ENCODE results near the gene NEK1. TPM values are rescaled to one million over a fixed set of nuclear protein-coding genes. Genes with fewer than 3 reads are reported as not detected.
"Not testable (repeated sequence)": the region's sequence is repeated elsewhere in the genome, so short reads cannot be mapped to it uniquely, and the experiment has no call there.

The NEK1 gene
- total RNA-seq, 2 donors from 2014 or later = 8.0 to 24.0 TPM

DNA sequence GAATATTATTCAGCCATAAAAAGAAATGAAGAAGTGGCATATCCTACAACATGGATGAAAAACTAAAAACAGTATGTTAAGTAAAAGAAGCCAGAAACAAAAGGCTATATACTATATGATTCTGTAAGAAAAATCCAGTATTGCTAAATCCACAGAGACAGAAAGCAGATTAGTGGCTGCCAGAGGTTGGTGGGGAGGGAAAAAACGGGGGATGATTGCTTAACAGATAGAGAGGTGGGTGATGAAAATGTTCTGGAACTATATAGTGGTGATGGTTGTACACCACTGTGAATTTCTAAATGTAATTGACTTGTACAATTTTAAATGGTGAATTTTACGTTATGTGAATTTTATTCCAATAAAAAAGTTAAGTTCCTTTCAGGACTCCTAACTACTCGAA, 184.0 kb downstream of the NEK1 start:
- no peaks in the 10 kb centered on the region for H3K9me3 ChIP-seq
- DNase-seq (ENCODE audit: low spot score) (no peak), ATAC-seq (ENCODE audit: insufficient number of reproducible peaks, low FRiP score, low read depth) (no peak)
- H3K27ac ChIP-seq = no peak overlapping the region
- H3K36me3 ChIP-seq = no peaks in the 10 kb centered on the region
- H3K27me3 ChIP-seq (replicated peaks; ENCODE audit: insufficient read depth) = no peaks in the 10 kb centered on the region
- no peak overlapping the region for H3K4me3 ChIP-seq
- H3K4me1 ChIP-seq (ENCODE audit: control insufficient read depth in 1 of 2, low read depth in 2 of 2) = no peaks in the 10 kb centered on the region
- TF ChIP-seq, protein P1, sequence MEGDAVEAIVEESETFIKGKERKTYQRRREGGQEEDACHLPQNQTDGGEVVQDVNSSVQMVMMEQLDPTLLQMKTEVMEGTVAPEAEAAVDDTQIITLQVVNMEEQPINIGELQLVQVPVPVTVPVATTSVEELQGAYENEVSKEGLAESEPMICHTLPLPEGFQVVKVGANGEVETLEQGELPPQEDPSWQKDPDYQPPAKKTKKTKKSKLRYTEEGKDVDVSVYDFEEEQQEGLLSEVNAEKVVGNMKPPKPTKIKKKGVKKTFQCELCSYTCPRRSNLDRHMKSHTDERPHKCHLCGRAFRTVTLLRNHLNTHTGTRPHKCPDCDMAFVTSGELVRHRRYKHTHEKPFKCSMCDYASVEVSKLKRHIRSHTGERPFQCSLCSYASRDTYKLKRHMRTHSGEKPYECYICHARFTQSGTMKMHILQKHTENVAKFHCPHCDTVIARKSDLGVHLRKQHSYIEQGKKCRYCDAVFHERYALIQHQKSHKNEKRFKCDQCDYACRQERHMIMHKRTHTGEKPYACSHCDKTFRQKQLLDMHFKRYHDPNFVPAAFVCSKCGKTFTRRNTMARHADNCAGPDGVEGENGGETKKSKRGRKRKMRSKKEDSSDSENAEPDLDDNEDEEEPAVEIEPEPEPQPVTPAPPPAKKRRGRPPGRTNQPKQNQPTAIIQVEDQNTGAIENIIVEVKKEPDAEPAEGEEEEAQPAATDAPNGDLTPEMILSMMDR (IDR thresholded peaks at IDR 0.05) = no peak

- H3K27me3 ChIP-seq (replicated peaks; ENCODE audit: insufficient read depth); H3K36me3 ChIP-seq; H3K27ac ChIP-seq; DNase-seq (ENCODE audit: low spot score); ATAC-seq (ENCODE audit: insufficient number of reproducible peaks, low FRiP score, low read depth); H3K4me3 ChIP-seq; H3K4me1 ChIP-seq (ENCODE audit: control insufficient read depth in 1 of 2, low read depth in 2 of 2); H3K9me3 ChIP-seq: not testable (repeated sequence)
These were observed 184.7 kb downstream of the NEK1 start for GRCh38 chr4:169427727-169428126.

DNA sequence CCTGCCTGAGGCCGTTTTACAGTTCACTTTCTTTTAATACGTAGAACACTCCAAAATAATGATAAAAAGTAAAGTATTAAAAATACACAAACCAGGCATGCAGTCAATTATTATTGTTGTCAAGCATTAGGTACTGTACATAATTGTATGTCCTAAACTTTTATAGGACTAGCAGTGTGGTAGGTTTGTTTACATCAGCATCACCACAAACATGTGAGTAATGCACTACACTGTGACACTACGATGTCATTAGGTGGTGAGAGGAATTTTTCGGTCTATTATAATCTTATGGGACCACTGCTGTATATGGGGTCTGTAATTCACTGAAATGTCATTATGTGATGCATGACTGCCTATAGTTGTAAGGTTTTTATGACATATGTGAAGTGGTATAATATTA, 192.1 kb downstream of the NEK1 start:
- Histone ChIP-seq H3K27me3 (replicated peaks; ENCODE audit: insufficient read depth) (no peaks in the 10 kb centered on the region), H3K9me3 (no peaks in the 10 kb centered on the region), H3K36me3 (no peaks in the 10 kb centered on the region), H3K4me1 (ENCODE audit: control insufficient read depth in 1 of 2, low read depth in 2 of 2) (no peaks in the 10 kb centered on the region), H3K27ac (no peak overlapping the region), H3K4me3 (no peak overlapping the region)
- ATAC-seq (ENCODE audit: insufficient number of reproducible peaks, low FRiP score, low read depth) (no peak), DNase-seq (ENCODE audit: low spot score) (no peak)
- TF ChIP-seq, protein P1 (IDR thresholded peaks at IDR 0.05) = no peak

DNA sequence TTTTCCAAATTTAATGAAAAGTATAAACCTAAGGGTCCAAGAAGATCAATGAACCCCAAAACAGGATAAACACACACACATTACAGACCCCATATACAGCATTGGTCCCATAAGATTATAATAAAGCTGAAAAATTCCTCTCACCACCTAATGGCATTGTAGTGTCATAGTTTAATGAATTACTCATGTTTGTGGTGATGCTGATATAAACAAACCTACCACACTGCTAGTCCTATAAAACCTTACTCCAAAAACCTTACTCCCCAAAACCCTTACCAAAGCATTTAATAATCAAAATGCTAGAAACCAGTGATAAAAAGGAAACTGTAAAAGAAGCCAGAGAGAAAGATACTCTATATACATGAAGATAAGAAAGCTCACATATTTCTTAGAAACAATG, 193.5 kb downstream of the NEK1 start:
- DNase-seq (ENCODE audit: low spot score) (no peak), ATAC-seq (ENCODE audit: insufficient number of reproducible peaks, low FRiP score, low read depth) (no peak)
- no peaks in the 10 kb centered on the region for H3K4me1 ChIP-seq (ENCODE audit: control insufficient read depth in 1 of 2, low read depth in 2 of 2)
- H3K9me3 ChIP-seq = no peaks in the 10 kb centered on the region
- H3K36me3 ChIP-seq = no peaks in the 10 kb centered on the region
- no peak overlapping the region for H3K27ac ChIP-seq
- no peak overlapping the region for H3K4me3 ChIP-seq
- H3K27me3 ChIP-seq (replicated peaks; ENCODE audit: insufficient read depth) = no peaks in the 10 kb centered on the region
- TF ChIP-seq, protein P1 (IDR thresholded peaks at IDR 0.05) = no peak

DNA sequence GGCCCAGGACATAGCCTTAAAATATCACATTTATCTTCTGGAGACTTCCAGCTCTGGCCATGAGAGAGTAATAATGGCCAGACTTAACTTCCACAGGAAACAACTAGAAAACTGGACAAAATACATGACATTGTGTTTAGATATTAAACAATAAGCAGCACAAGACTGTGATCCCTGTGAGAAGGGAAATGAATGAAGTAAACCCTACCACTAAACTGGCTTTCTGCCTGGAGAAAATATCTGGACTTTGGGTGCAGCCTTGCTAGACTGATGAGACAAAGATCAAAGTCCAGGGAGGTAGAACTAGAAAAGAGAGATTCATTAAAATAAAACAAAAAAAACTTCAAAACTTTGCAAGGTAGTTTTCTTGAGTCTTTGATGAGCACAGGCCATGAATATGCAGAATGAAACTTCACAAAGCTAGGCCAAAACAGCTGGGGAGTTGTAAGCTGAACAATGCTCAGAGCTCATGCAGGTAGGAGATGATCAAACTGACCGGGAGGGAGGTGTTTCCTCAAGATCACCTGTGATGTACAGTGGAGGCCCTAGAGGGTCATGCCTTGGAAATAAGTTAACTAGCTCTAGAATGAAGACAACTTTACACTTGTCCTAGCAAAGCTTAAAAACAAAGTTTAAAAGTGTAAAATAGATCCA, 194.6 kb downstream of the NEK1 start:
- H3K36me3 ChIP-seq = no peaks in the 10 kb centered on the region
- no peak for ATAC-seq (ENCODE audit: insufficient number of reproducible peaks, low FRiP score, low read depth)
- no peaks in the 10 kb centered on the region for H3K4me1 ChIP-seq (ENCODE audit: control insufficient read depth in 1 of 2, low read depth in 2 of 2)
- H3K27ac ChIP-seq = no peak overlapping the region
- no peaks in the 10 kb centered on the region for H3K27me3 ChIP-seq (replicated peaks; ENCODE audit: insufficient read depth)
- H3K4me3 ChIP-seq = no peak overlapping the region
- no peak for DNase-seq (ENCODE audit: low spot score)
- no peaks in the 10 kb centered on the region for H3K9me3 ChIP-seq
- TF ChIP-seq, protein P1 (IDR thresholded peaks at IDR 0.05) = no peak

GRCh38 chr4:169416997-169417396, 195.4 kb downstream of the NEK1 start:
- H3K27ac ChIP-seq = no peak overlapping the region
- no peaks in the 10 kb centered on the region for H3K36me3 ChIP-seq
- H3K9me3 ChIP-seq = no peaks in the 10 kb centered on the region
- TF ChIP-seq, protein P1 (IDR thresholded peaks at IDR 0.05) = no peak
- H3K4me1 ChIP-seq (ENCODE audit: control insufficient read depth in 1 of 2, low read depth in 2 of 2) = no peaks in the 10 kb centered on the region
- H3K4me3 ChIP-seq = no peak overlapping the region
- no peaks in the 10 kb centered on the region for H3K27me3 ChIP-seq (replicated peaks; ENCODE audit: insufficient read depth)
- no peak for DNase-seq (ENCODE audit: low spot score)
- ATAC-seq (ENCODE audit: insufficient number of reproducible peaks, low FRiP score, low read depth) = no peak
